ENCODE measurements around the gene ZNF697.
"Not testable (repeated sequence)": the region's sequence is repeated elsewhere in the genome, so short reads cannot be mapped to it uniquely, and the experiment has no call there.

GRCh38 chr1:119616748-119617147, 31.3 kb downstream of the ZNF697 start:
- not testable (repeated sequence) for TF ChIP-seq POLR2AphosphoS5 (IDR thresholded peaks at IDR 0.05; ENCODE audit: low read depth, low read length); CTCF (IDR thresholded peaks at IDR 0.05); TCF7L2 (IDR thresholded peaks at IDR 0.05; ENCODE audit: low read depth, low read length); SIN3A (IDR thresholded peaks at IDR 0.05; ENCODE audit: borderline replicate concordance, insufficient read depth, low read depth, low read length)

All from Panc1 (cell line).